H1 (cell line): Measurements from ENCODE around the gene FBXO47.

Experiments used
- CEBPB ChIP-seq: IDR thresholded peaks from 2 replicates; pipeline ENCODE4 v1.6.1; 2012; ENCODE audit warnings: low read depth, low read length
- CHD2 ChIP-seq: IDR thresholded peaks from 2 replicates; pipeline ENCODE4 v1.6.1; 2012; ENCODE audit warnings: low read length, improper control_type of control experiment
- CTCF ChIP-seq, 3 experiments: IDR thresholded peaks; 1 replicate in 2 of 3; 2 replicates in 1 of 3; pipeline versions ENCODE4 v1.5.1 to v1.6.1; 2011; ENCODE audit warnings: low read length in 3 of 3, mild to moderate bottlenecking in 3 of 3, inconsistent platforms in 2 of 3, low read depth in 1 of 3, moderate library complexity in 1 of 3; ENCODE audit not compliant: insufficient read depth in 1 of 3; ENCODE audit errors: control extremely low read depth in 1 of 3
- GTF2F1 ChIP-seq: IDR thresholded peaks from 2 replicates; pipeline ENCODE4 v1.6.1; 2012; ENCODE audit warnings: low read depth, low read length, improper control_type of control experiment, borderline replicate concordance
- KDM1A ChIP-seq: fragments of 200-600, 300-600 bp; sonication (generic); IDR thresholded peaks from 2 replicates; pipeline ENCODE4 v1.7.1; 2016; ENCODE audit warnings: mild to moderate bottlenecking, low read length, borderline replicate concordance
- MAX ChIP-seq: IDR thresholded peaks from 2 replicates; pipeline ENCODE4 v1.6.1; 2012; ENCODE audit warnings: inconsistent platforms
- NANOG ChIP-seq: IDR thresholded peaks from 2 replicates; pipeline ENCODE4 v1.6.1; 2011; ENCODE audit warnings: low read length, low read depth, mild to moderate bottlenecking, inconsistent platforms; ENCODE audit not compliant: insufficient read depth, poor library complexity, severe bottlenecking
- POLR2A ChIP-seq, 2 experiments: IDR thresholded peaks; 1 replicate in 1 of 2; 2 replicates in 1 of 2; pipeline ENCODE4 v1.6.1; 2011; ENCODE audit warnings: low read depth in 2 of 2, low read length in 2 of 2, mild to moderate bottlenecking in 2 of 2; ENCODE audit errors: control extremely low read depth in 1 of 2
- POLR2AphosphoS5 ChIP-seq: IDR thresholded peaks from 2 replicates; pipeline ENCODE4 v1.6.1; 2011; ENCODE audit warnings: low read depth, low read length
- RBBP5 ChIP-seq: IDR thresholded peaks from 2 replicates; pipeline ENCODE4 v1.7.1; 2012; ENCODE audit warnings: low read depth, mild to moderate bottlenecking, inconsistent platforms, low read length, moderate library complexity, borderline replicate concordance
- RFX5 ChIP-seq: IDR thresholded peaks from 2 replicates; pipeline ENCODE4 v1.6.1; 2011; ENCODE audit warnings: low read depth, low read length, improper control_type of control experiment, borderline replicate concordance
- TAF7 ChIP-seq: optimal IDR thresholded peaks from 2 replicates; pipeline ENCODE3; 2011; ENCODE audit warnings: low read depth, mild to moderate bottlenecking, inconsistent platforms, low read length, moderate library complexity, borderline replicate concordance

GRCh38 chr17:38958756-38959155, 8.4 kb downstream of the FBXO47 start:
- TF ChIP-seq CTCF (IDR thresholded peaks at IDR 0.05; ENCODE audit: control extremely low read depth in 1 of 3, insufficient read depth in 1 of 3, low read depth in 1 of 3, low read length in 3 of 3) (no peak), TAF7 (no peak), KDM1A (no peak), NANOG (no peak), CEBPB (no peak), POLR2A (IDR thresholded peaks at IDR 0.05; ENCODE audit: control extremely low read depth in 1 of 2, low read depth in 2 of 2, low read length in 2 of 2) (no peak), CHD2 (no peak), RFX5 (no peak), POLR2AphosphoS5 (no peak), GTF2F1 (no peak), MAX (no peak), RBBP5 (no peak)
